ENCODE data around the gene TBC1D22A.
A peak's percentile ranks its signal among the peaks of the same experiment; 100 is the strongest.

TBC1D22A gene

GRCh38 chr22:46770151-46770641 lies 7.7 kb downstream of the TBC1D22A start:
- TF ChIP-seq EZH2 (IDR thresholded peaks at IDR 0.05; ENCODE audit: borderline replicate concordance, low read length) (no peak), CTCF (IDR thresholded peaks at IDR 0.05; ENCODE audit: low read length) (no peak)
- H3K9me2 ChIP-seq (ENCODE audit: low read depth, low read length), result no peaks in the 10 kb centered on the region
- H3K79me2 ChIP-seq (ENCODE audit: insufficient read depth, low read length), result peaks cover 11% of the 10 kb centered on the region
- H3K27ac ChIP-seq (ENCODE audit: low read depth, low read length, poor library complexity, severe bottlenecking), result peak overlapping the region; percentile 97
- no peaks in the 10 kb centered on the region for H3K36me3 ChIP-seq (ENCODE audit: insufficient read depth, low read length)
- H3K4me2 ChIP-seq (ENCODE audit: low read length), result peak overlapping the region; percentile 69
- H3K9ac ChIP-seq (ENCODE audit: low read length), result peak overlapping the region; percentile 69
- H3F3A ChIP-seq (ENCODE audit: insufficient read depth, low read length), result no peaks in the 10 kb centered on the region
- peak overlapping the region; percentile 51 for H3K4me3 ChIP-seq (ENCODE audit: low read depth, low read length, poor library complexity, severe bottlenecking)
- H3K27me3 ChIP-seq (ENCODE audit: insufficient read depth, low read length), result no peaks in the 10 kb centered on the region
- H2AFZ ChIP-seq (ENCODE audit: low read length), result no peak overlapping the region
- H4K20me1 ChIP-seq (ENCODE audit: insufficient read depth, low read length), result no peaks in the 10 kb centered on the region
- H3K4me1 ChIP-seq (ENCODE audit: insufficient read depth, low read length, severe bottlenecking), result peaks cover 81% of the 10 kb centered on the region
- no peaks in the 10 kb centered on the region for H3K9me3 ChIP-seq (ENCODE audit: low read length)

- H2AFZ ChIP-seq (ENCODE audit: low read length), result no peak overlapping the region
- H3K27ac ChIP-seq (ENCODE audit: low read depth, low read length, poor library complexity, severe bottlenecking), result peak overlapping the region; percentile 97
- TF ChIP-seq EZH2 (IDR thresholded peaks at IDR 0.05; ENCODE audit: borderline replicate concordance, low read length) (no peak), CTCF (IDR thresholded peaks at IDR 0.05; ENCODE audit: low read length) (no peak)
- peaks cover 86% of the 10 kb centered on the region for H3K4me1 ChIP-seq (ENCODE audit: insufficient read depth, low read length, severe bottlenecking)
- no peaks in the 10 kb centered on the region for H3K36me3 ChIP-seq (ENCODE audit: insufficient read depth, low read length)
- H3K4me3 ChIP-seq (ENCODE audit: low read depth, low read length, poor library complexity, severe bottlenecking), result peak overlapping the region; percentile 51
- H3K9me3 ChIP-seq (ENCODE audit: low read length), result no peaks in the 10 kb centered on the region
- H3F3A ChIP-seq (ENCODE audit: insufficient read depth, low read length), result no peaks in the 10 kb centered on the region
- peaks cover 10% of the 10 kb centered on the region for H3K79me2 ChIP-seq (ENCODE audit: insufficient read depth, low read length)
- no peaks in the 10 kb centered on the region for H3K9me2 ChIP-seq (ENCODE audit: low read depth, low read length)
- H3K9ac ChIP-seq (ENCODE audit: low read length), result peak overlapping the region; percentile 69
- H3K4me2 ChIP-seq (ENCODE audit: low read length), result peak overlapping the region; percentile 69
- H4K20me1 ChIP-seq (ENCODE audit: insufficient read depth, low read length), result no peaks in the 10 kb centered on the region
- H3K27me3 ChIP-seq (ENCODE audit: insufficient read depth, low read length), result no peaks in the 10 kb centered on the region
Observed at GRCh38 chr22:46770726-46771125, 8.3 kb downstream of the TBC1D22A start.

DNA sequence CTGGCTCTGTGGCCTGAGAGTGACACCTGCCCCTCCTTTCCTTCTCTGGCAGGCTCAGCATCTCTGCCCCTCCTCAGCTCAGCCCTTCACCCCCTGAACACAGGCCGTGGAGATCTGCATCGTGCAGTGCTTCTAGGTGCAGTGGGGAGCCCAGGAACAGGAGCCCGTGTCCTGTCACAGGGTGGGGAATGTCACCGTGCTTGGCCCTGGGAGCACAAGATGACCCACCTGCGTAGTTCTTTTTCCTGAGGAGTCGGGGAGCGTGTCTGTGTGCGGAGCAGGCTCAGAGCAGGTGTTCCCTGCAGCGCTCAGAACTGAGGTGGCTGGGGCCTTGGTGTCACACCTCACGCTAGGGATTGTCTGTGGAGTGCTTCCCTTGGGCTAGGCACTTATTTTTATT lies 10.6 kb downstream of the TBC1D22A start:
- Histone ChIP-seq H3K79me2 (ENCODE audit: insufficient read depth, low read length) (peaks cover 23% of the 10 kb centered on the region), H3K4me2 (ENCODE audit: low read length) (peak overlapping the region; percentile 3; the same call in 1 of the 2 replicates)
- TF ChIP-seq CTCF (IDR thresholded peaks at IDR 0.05; ENCODE audit: low read length) (no peak), EZH2 (IDR thresholded peaks at IDR 0.05; ENCODE audit: borderline replicate concordance, low read length) (no peak)

More for the DNA sequence above, 10.6 kb downstream of the TBC1D22A start:
- Histone ChIP-seq H3K36me3 (ENCODE audit: insufficient read depth, low read length) (no peaks in the 10 kb centered on the region), H3K4me1 (ENCODE audit: insufficient read depth, low read length, severe bottlenecking) (peaks cover 89% of the 10 kb centered on the region), H3F3A (ENCODE audit: insufficient read depth, low read length) (no peaks in the 10 kb centered on the region), H2AFZ (ENCODE audit: low read length) (no peak overlapping the region), H3K9me2 (ENCODE audit: low read depth, low read length) (no peaks in the 10 kb centered on the region), H3K4me3 (ENCODE audit: low read depth, low read length, poor library complexity, severe bottlenecking) (no peak overlapping the region), H3K9ac (ENCODE audit: low read length) (peak overlapping the region; percentile 18; the same call in 1 of the 2 replicates), H3K27ac (ENCODE audit: low read depth, low read length, poor library complexity, severe bottlenecking) (peak overlapping the region; percentile 97), H3K9me3 (ENCODE audit: low read length) (no peaks in the 10 kb centered on the region), H3K27me3 (ENCODE audit: insufficient read depth, low read length) (no peaks in the 10 kb centered on the region), H4K20me1 (ENCODE audit: insufficient read depth, low read length) (no peaks in the 10 kb centered on the region)
